ENCODE measurements around the gene ENG.

ENG gene

DNA sequence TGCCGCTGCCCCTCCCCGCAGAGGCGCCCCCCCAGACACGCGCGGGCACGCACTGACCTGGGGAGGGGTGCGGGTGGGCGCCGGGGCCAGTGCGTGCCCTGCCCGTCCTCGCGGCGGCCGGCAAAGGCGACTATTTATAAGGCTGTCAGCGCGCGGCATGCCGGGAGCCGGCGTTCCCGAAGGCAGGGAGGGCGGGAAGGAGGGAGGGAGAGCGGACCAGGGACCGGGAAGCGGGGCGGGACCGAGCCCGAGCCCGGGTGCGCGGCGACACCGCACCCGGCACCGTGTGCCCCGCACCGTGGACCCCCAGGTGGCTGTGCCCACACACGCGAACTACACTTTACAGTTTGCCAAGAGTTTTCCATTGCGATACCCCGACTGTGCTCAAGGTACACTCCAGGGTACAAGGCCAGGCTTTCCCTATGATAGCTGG, 23.1 kb upstream of the ENG start, which contains the start of gene AK1:
Gene AK1, minus strand, starts transcription at position 110 of the 433 bp plus-strand sequence. CDS start 3,058 bp downstream, outside the sequence.
- ATAC-seq, result peak; percentile 88
- TF ChIP-seq SNAI2 (CRISPR knock-in tag; IDR thresholded peaks at IDR 0.05), result no peak
- no peak for TF ChIP-seq ZFP30 (CRISPR knock-in tag; IDR thresholded peaks at IDR 0.05)
- TF ChIP-seq TOX (CRISPR knock-in tag; IDR thresholded peaks at IDR 0.05; ENCODE audit: borderline replicate concordance), result no peak
- TF ChIP-seq, protein P1, sequence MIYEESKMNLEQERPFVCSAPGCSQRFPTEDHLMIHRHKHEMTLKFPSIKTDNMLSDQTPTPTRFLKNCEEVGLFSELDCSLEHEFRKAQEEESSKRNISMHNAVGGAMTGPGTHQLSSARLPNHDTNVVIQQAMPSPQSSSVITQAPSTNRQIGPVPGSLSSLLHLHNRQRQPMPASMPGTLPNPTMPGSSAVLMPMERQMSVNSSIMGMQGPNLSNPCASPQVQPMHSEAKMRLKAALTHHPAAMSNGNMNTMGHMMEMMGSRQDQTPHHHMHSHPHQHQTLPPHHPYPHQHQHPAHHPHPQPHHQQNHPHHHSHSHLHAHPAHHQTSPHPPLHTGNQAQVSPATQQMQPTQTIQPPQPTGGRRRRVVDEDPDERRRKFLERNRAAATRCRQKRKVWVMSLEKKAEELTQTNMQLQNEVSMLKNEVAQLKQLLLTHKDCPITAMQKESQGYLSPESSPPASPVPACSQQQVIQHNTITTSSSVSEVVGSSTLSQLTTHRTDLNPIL (CRISPR knock-in tag; IDR thresholded peaks at IDR 0.05; ENCODE audit: low read depth), result no peak
- TF ChIP-seq ZNF565 (CRISPR knock-in tag; conservative IDR thresholded peaks at IDR 0.05; ENCODE audit: low read depth), result no peak
- no peak for TF ChIP-seq BACH2 (CRISPR knock-in tag; IDR thresholded peaks at IDR 0.05; ENCODE audit: borderline replicate concordance)
- TF ChIP-seq, protein P2, sequence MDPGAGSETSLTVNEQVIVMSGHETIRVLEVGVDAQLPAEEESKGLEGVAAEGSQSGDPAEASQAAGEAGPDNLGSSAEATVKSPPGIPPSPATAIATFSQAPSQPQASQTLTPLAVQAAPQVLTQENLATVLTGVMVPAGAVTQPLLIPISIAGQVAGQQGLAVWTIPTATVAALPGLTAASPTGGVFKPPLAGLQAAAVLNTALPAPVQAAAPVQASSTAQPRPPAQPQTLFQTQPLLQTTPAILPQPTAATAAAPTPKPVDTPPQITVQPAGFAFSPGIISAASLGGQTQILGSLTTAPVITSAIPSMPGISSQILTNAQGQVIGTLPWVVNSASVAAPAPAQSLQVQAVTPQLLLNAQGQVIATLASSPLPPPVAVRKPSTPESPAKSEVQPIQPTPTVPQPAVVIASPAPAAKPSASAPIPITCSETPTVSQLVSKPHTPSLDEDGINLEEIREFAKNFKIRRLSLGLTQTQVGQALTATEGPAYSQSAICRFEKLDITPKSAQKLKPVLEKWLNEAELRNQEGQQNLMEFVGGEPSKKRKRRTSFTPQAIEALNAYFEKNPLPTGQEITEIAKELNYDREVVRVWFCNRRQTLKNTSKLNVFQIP (CRISPR knock-in tag; IDR thresholded peaks at IDR 0.05; ENCODE audit: borderline replicate concordance, low read depth), result no peak
- TF ChIP-seq, protein P3, sequence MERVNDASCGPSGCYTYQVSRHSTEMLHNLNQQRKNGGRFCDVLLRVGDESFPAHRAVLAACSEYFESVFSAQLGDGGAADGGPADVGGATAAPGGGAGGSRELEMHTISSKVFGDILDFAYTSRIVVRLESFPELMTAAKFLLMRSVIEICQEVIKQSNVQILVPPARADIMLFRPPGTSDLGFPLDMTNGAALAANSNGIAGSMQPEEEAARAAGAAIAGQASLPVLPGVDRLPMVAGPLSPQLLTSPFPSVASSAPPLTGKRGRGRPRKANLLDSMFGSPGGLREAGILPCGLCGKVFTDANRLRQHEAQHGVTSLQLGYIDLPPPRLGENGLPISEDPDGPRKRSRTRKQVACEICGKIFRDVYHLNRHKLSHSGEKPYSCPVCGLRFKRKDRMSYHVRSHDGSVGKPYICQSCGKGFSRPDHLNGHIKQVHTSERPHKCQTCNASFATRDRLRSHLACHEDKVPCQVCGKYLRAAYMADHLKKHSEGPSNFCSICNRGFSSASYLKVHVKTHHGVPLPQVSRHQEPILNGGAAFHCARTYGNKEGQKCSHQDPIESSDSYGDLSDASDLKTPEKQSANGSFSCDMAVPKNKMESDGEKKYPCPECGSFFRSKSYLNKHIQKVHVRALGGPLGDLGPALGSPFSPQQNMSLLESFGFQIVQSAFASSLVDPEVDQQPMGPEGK (CRISPR knock-in tag; IDR thresholded peaks at IDR 0.05; ENCODE audit: borderline replicate concordance), result no peak

DNA sequence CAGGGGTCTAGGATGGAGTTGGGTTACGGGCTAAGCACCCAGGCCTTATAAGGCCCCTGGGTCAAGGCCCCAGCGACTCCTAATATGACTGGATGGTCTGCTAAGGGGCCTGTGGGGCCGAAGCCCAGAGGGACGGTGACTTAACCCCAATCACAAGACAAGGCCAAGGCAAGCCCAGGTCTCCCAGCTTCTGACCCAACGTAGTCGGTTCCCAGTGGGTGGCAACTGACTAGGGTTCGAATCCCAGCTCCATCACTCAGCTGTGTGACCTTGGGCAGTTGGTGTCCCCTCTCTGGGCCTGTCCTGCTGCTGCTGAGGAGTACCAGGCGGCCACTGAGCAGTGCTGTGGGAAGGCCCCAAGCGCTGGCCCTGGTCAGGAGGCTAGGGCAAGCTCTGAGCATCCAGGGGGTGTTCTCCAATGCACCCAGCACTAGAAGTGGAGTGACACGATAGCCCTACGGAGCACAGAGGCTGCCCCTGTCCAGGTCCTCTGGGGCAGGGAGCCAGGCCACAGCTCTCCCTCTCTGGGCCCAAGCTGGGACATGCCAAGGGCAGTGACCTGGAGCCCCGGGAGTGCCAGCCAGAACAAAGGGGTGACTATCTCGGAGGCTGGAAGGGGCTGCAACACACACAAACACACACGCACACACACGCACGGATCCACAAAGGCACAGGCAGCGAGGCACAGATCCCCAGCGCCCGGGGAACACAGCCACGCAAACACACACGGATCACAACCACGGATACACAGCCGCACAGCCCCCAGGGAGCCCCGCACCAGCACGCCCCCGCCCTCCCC, 22.5 kb upstream of the ENG start:
- ATAC-seq, result peak; percentile 53
- TF ChIP-seq, protein P2 (CRISPR knock-in tag; IDR thresholded peaks at IDR 0.05; ENCODE audit: borderline replicate concordance, low read depth), result no peak
- TF ChIP-seq ZNF70 (CRISPR knock-in tag; IDR thresholded peaks at IDR 0.05) (no peak), OSR1 (CRISPR knock-in tag; IDR thresholded peaks at IDR 0.05) (no peak), ZFP3 (CRISPR knock-in tag; IDR thresholded peaks at IDR 0.05) (no peak), GLIS3 (CRISPR knock-in tag; IDR thresholded peaks at IDR 0.05) (no peak), BACH2 (CRISPR knock-in tag; IDR thresholded peaks at IDR 0.05; ENCODE audit: borderline replicate concordance) (no peak), TCF4 (CRISPR knock-in tag; IDR thresholded peaks at IDR 0.05; ENCODE audit: borderline replicate concordance) (no peak), CSDC2 (CRISPR knock-in tag; IDR thresholded peaks at IDR 0.05) (no peak), ZNF8 (CRISPR knock-in tag; IDR thresholded peaks at IDR 0.05) (no peak), SNAI2 (CRISPR knock-in tag; IDR thresholded peaks at IDR 0.05) (no peak)
- TF ChIP-seq, protein P1 (CRISPR knock-in tag; IDR thresholded peaks at IDR 0.05; ENCODE audit: low read depth), result no peak

DNA sequence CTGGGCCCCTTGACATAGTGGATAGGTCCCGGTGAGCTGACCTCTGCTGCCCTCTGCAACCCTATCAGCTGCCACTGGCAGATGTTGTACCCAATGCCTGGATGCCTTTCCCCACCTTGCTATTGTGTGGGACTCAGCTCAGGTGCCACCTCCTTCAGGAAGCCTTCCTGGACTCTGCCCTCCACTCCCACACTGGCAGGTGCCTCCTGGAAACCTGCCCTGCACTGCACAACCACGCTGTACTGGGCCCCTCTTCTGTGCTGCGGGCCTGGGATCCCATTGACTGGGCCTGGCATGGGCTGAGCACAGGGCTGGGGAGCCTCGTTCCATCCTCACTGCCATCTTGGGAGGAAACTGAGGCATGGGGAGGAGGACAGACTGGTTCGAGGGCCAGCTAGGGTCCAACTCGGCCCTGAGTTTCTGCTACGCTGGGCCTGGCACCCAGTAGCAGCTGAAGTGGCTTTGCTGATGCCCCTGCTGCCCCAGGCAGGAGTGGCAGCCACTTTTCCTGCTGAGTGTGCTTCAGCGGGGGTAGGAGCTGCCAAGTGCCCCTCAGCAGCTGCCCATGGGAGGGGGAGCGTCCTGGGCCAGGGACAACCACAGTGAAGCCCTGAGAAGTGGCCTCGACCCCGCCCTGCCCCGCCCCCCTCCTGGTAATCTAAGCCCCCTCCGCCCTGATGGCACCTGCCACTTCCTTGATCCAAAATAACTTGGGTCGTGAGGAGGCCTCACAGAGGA, 21.7 kb upstream of the ENG start:
- ATAC-seq, result no peak
- TF ChIP-seq ZFP3 (CRISPR knock-in tag; IDR thresholded peaks at IDR 0.05) (no peak), ZNF8 (CRISPR knock-in tag; IDR thresholded peaks at IDR 0.05) (no peak), CSDC2 (CRISPR knock-in tag; IDR thresholded peaks at IDR 0.05) (no peak), ZNF565 (CRISPR knock-in tag; conservative IDR thresholded peaks at IDR 0.05; ENCODE audit: low read depth) (no peak), ZC3H10 (CRISPR knock-in tag; IDR thresholded peaks at IDR 0.05) (no peak), RARB (CRISPR knock-in tag; IDR thresholded peaks at IDR 0.05) (no peak), GLIS3 (CRISPR knock-in tag; IDR thresholded peaks at IDR 0.05) (no peak), ESRRG (CRISPR knock-in tag; IDR thresholded peaks at IDR 0.05) (no peak), TCF4 (CRISPR knock-in tag; IDR thresholded peaks at IDR 0.05; ENCODE audit: borderline replicate concordance) (no peak), ISL1 (CRISPR knock-in tag; IDR thresholded peaks at IDR 0.05) (no peak), BACH2 (CRISPR knock-in tag; IDR thresholded peaks at IDR 0.05; ENCODE audit: borderline replicate concordance) (no peak), PPARA (CRISPR knock-in tag; IDR thresholded peaks at IDR 0.05; ENCODE audit: borderline replicate concordance) (no peak)
- TF ChIP-seq, protein P4, sequence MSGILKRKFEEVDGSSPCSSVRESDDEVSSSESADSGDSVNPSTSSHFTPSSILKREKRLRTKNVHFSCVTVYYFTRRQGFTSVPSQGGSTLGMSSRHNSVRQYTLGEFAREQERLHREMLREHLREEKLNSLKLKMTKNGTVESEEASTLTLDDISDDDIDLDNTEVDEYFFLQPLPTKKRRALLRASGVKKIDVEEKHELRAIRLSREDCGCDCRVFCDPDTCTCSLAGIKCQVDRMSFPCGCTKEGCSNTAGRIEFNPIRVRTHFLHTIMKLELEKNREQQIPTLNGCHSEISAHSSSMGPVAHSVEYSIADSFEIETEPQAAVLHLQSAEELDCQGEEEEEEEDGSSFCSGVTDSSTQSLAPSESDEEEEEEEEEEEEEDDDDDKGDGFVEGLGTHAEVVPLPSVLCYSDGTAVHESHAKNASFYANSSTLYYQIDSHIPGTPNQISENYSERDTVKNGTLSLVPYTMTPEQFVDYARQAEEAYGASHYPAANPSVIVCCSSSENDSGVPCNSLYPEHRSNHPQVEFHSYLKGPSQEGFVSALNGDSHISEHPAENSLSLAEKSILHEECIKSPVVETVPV (CRISPR knock-in tag; IDR thresholded peaks at IDR 0.05), result no peak
- TF ChIP-seq, protein P1 (CRISPR knock-in tag; IDR thresholded peaks at IDR 0.05; ENCODE audit: low read depth), result no peak
- TF ChIP-seq, protein P3 (CRISPR knock-in tag; IDR thresholded peaks at IDR 0.05; ENCODE audit: borderline replicate concordance), result no peak

All from SK-N-SH treated with all-trans-retinoic acid at 6 μM for 48 hours (cell line).